HG03060 (cell line): ENCODE data around the gene ADRA2A.

Source experiments
- ATAC-seq: cut with Tn5 transposase; IDR thresholded peaks from one replicate; pipeline ENCODE4 v1.9.1; 2021; ENCODE audit warnings: low read depth, moderate number of reproducible peaks; ENCODE audit not compliant: unreplicated experiment

Gene ADRA2A

GRCh38 chr10:111107846-111108245, 31.0 kb downstream of the ADRA2A start:
- ATAC-seq, result no peak

GRCh38 chr10:111108441-111108840, 31.6 kb downstream of the ADRA2A start:
- no peak for ATAC-seq

GRCh38 chr10:111109501-111110242, 32.8 kb downstream of the ADRA2A start:
- ATAC-seq, result no peak

GRCh38 chr10:111110771-111111170, 33.9 kb downstream of the ADRA2A start:
- ATAC-seq, result no peak

- ATAC-seq, result no peak
Measured at GRCh38 chr10:111112333-111112732, 35.5 kb downstream of the ADRA2A start.

- ATAC-seq, result no peak
Measured at GRCh38 chr10:111113238-111113960, 36.6 kb downstream of the ADRA2A start.

- no peak for ATAC-seq
Measured at GRCh38 chr10:111113961-111114757, 37.3 kb downstream of the ADRA2A start.

- no peak for ATAC-seq
Measured at GRCh38 chr10:111114758-111115500, 38.1 kb downstream of the ADRA2A start.

- no peak for ATAC-seq
Measured at GRCh38 chr10:111116211-111116610, 39.4 kb downstream of the ADRA2A start.

- ATAC-seq, result no peak
Measured at GRCh38 chr10:111116762-111117445, 40.1 kb downstream of the ADRA2A start.

GRCh38 chr10:111117528-111118277, 40.9 kb downstream of the ADRA2A start:
- ATAC-seq, result no peak

GRCh38 chr10:111118758-111119157, 41.9 kb downstream of the ADRA2A start:
- ATAC-seq, result no peak

GRCh38 chr10:111119637-111120036, 42.8 kb downstream of the ADRA2A start:
- ATAC-seq, result no peak

GRCh38 chr10:111122127-111122526, 45.3 kb downstream of the ADRA2A start:
- ATAC-seq, result no peak

- no peak for ATAC-seq
Measured at GRCh38 chr10:111123883-111124282, 47.1 kb downstream of the ADRA2A start.

- no peak for ATAC-seq
Measured at GRCh38 chr10:111125102-111125501, 48.3 kb downstream of the ADRA2A start.

- no peak for ATAC-seq
Measured at GRCh38 chr10:111126077-111126476, 49.2 kb downstream of the ADRA2A start.

GRCh38 chr10:111127081-111127848, 50.4 kb downstream of the ADRA2A start:
- no peak for ATAC-seq
